Esophagus muscularis mucosa (tissue), 3 donors: ENCODE results near the gene ZNF557.

Experiments used
- POLR2A ChIP-seq: fragments of 450-650 bp; IDR thresholded peaks from one replicate; pipeline ENCODE4 v1.6.1; 2017; ENCODE audit warnings: antibody characterized with exemption, moderate library complexity, mild to moderate bottlenecking, low read depth
- TF ChIP-seq, protein P1 (sequence below), 3 experiments: fragments of 200-600 bp in 2 of 3; fragments of 450-650 bp in 1 of 3; sonication (generic) in 2 of 3; IDR thresholded peaks; one replicate each; pipeline ENCODE4 v1.5.1; 2017 to 2019; ENCODE audit warnings: antibody characterized with exemption in 3 of 3, mild to moderate bottlenecking in 2 of 3, moderate library complexity in 1 of 3

DNA sequence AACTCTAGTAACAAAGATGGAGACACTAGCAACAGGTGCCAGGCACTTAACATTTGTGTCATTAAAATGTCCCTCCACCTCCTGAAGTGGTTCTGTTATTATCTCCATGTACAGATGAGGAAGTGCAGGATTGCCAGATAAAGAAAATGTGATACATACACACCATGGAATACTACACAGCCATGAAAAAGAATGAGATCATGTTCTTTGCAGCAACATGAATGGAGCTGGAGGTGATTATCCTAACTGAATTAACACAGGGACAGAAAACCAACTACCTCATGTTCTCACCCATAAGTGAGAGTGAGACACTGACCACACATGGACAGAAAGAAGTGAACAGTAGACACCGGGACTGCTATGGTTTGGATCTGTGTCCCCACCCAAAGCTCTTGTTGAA is 60.5 kb downstream of the ZNF557 start:
- TF ChIP-seq, protein P1, sequence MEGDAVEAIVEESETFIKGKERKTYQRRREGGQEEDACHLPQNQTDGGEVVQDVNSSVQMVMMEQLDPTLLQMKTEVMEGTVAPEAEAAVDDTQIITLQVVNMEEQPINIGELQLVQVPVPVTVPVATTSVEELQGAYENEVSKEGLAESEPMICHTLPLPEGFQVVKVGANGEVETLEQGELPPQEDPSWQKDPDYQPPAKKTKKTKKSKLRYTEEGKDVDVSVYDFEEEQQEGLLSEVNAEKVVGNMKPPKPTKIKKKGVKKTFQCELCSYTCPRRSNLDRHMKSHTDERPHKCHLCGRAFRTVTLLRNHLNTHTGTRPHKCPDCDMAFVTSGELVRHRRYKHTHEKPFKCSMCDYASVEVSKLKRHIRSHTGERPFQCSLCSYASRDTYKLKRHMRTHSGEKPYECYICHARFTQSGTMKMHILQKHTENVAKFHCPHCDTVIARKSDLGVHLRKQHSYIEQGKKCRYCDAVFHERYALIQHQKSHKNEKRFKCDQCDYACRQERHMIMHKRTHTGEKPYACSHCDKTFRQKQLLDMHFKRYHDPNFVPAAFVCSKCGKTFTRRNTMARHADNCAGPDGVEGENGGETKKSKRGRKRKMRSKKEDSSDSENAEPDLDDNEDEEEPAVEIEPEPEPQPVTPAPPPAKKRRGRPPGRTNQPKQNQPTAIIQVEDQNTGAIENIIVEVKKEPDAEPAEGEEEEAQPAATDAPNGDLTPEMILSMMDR (IDR thresholded peaks at IDR 0.05): no peak
- no peak for TF ChIP-seq POLR2A
